ENCODE data around the gene SYTL3.
A peak's percentile ranks its signal among the peaks of the same experiment; 100 is the strongest.

Gene SYTL3

DNA sequence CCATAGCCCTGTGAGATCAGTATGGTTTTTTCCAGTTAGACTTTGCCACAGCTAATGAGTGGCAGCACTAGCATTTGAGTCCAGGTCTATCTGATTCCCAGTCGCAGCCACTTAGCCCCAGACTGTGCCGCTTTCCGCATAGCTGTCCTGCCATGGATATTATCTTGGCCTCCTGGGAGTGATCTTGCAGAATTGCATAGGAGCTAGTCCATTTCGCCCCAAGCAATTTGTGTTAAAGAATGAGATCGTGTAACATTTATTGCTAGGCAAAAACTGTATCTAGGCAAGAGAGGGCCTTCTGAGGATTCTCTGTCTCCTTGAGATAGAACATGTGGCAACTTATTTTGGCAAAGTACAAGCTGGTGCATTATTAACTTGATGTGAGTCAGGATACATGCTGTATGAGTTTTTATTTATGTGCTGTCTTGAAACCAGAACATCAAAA, 95.2 kb downstream of the SYTL3 start:
- DNase-seq (no peak), ATAC-seq (replicated peaks) (no peak)
- peaks cover 7 to 25% of the 10 kb centered on the region in 2 donors for H3K36me3 Mint-ChIP-seq
- no peaks in the 10 kb centered on the region for H3K27me3 Mint-ChIP-seq
- no peak overlapping the region for H3K27ac Mint-ChIP-seq
- H3K9me3 Mint-ChIP-seq = no peaks in the 10 kb centered on the region
- H3K4me3 Mint-ChIP-seq = no peak overlapping the region
- H3K4me1 Mint-ChIP-seq = no peaks in the 10 kb centered on the region

- peaks cover 11 to 16% of the 10 kb centered on the region in 2 donors for H3K4me1 Mint-ChIP-seq
- H3K9me3 Mint-ChIP-seq = no peaks in the 10 kb centered on the region
- H3K27ac Mint-ChIP-seq = no peak overlapping the region
- no peak for ATAC-seq (replicated peaks)
- no peak overlapping the region for H3K4me3 Mint-ChIP-seq
- H3K36me3 Mint-ChIP-seq = peaks cover 3 to 27% of the 10 kb centered on the region in 2 donors
- no peaks in the 10 kb centered on the region for H3K27me3 Mint-ChIP-seq
- no peak for DNase-seq
Measured at GRCh38 chr6:158751224-158751623, 101.4 kb downstream of the SYTL3 start.

DNA sequence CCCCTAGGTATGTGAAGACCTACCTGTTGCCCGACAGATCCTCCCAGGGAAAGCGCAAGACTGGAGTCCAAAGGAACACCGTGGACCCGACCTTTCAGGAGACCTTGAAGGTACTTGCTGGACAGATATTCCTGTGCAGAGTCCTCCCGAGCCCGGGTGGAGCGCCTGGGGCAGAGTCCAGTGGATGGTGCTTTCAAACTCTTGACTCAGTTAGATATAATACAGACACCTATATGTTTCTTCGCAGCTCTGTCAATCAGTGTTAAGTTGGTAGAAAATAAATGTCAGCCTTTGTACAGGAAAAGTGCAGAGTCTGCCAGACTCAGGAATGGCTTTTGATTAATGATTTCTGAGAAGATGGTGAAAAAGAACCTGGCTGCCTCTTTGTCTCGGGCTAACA, 102.1 kb downstream of the SYTL3 start:
- Mint-ChIP-seq H3K27ac (no peak overlapping the region), H3K4me3 (no peak overlapping the region), H3K27me3 (no peaks in the 10 kb centered on the region), H3K36me3 (peaks cover 3 to 27% of the 10 kb centered on the region in 2 donors), H3K4me1 (peaks cover 11 to 16% of the 10 kb centered on the region in 2 donors), H3K9me3 (no peaks in the 10 kb centered on the region)
- no peak for DNase-seq
- ATAC-seq (replicated peaks) = no peak

DNA sequence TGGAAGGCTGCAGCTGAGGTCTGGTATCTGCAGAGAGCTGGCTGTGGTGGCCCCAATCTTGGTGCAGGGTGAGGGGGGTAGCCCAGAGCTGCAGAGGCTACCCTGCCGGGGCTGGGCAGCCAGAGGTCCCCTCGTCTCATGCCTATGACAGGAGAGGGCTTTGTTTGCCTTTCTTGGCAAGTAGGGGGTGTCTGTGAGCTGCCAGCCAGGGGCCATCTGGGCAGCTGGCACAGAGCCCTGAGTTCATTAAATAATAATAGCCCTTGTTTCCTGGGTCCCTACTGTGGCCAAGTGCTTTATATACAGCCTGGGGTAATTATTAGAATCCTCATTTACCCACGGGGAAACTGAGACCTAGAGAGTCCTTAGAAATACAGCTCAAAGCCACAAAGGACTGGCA, 102.8 kb downstream of the SYTL3 start:
- no peaks in the 10 kb centered on the region for H3K9me3 Mint-ChIP-seq
- ATAC-seq (replicated peaks) = peak; percentile 56 to 58
- H3K27ac Mint-ChIP-seq = no peak overlapping the region

GRCh38 chr6:158753811-158754210, 104.0 kb downstream of the SYTL3 start:
- DNase-seq (no peak), ATAC-seq (replicated peaks) (no peak)
- Mint-ChIP-seq H3K4me1 (peaks cover 11 to 16% of the 10 kb centered on the region in 2 donors), H3K4me3 (no peak overlapping the region), H3K27ac (no peak overlapping the region), H3K27me3 (no peaks in the 10 kb centered on the region), H3K9me3 (no peaks in the 10 kb centered on the region), H3K36me3 (peaks cover 3 to 30% of the 10 kb centered on the region in 2 donors)

More for the DNA sequence above, 102.8 kb downstream of the SYTL3 start:
- H3K4me3 Mint-ChIP-seq = peak overlapping the region; percentile 8 to 25
- DNase-seq = no peak
- no peaks in the 10 kb centered on the region for H3K27me3 Mint-ChIP-seq
- H3K36me3 Mint-ChIP-seq = peaks cover 3 to 28% of the 10 kb centered on the region in 2 donors
- peaks cover 11 to 16% of the 10 kb centered on the region in 2 donors for H3K4me1 Mint-ChIP-seq

GRCh38 chr6:158754738-158755137, 104.9 kb downstream of the SYTL3 start:
- Mint-ChIP-seq H3K27ac (no peak overlapping the region), H3K4me3 (no peak overlapping the region), H3K36me3 (peaks cover 3 to 30% of the 10 kb centered on the region in 2 donors), H3K27me3 (no peaks in the 10 kb centered on the region), H3K9me3 (no peaks in the 10 kb centered on the region), H3K4me1 (peaks cover 11 to 16% of the 10 kb centered on the region in 2 donors)
- ATAC-seq (replicated peaks) (no peak), DNase-seq (no peak)

DNA sequence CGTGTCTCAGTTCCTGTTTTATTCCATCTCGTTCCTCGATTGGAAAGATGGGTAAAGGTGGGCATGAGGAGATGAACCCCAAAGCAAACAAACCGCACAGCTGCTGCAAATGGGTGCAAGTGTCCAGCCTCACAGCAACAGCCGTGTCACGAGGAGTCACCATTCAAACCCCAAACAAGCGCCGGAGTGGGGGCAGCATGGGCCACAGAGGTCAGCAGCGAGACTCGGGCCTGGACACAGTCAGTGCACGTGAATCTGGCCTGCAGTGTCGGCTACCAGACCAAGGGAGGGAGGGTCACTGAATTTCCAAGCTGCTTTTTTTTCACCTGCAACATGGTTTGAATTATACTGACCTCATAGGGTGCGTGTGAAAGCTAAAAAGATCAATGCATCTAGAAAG, 105.8 kb downstream of the SYTL3 start:
- H3K27me3 Mint-ChIP-seq = no peaks in the 10 kb centered on the region
- H3K4me3 Mint-ChIP-seq = no peak overlapping the region
- peak overlapping the region; percentile 63 for H3K27ac Mint-ChIP-seq
- peaks cover 0 to 26% of the 10 kb centered on the region in 2 donors for H3K36me3 Mint-ChIP-seq
- H3K9me3 Mint-ChIP-seq = no peaks in the 10 kb centered on the region
- H3K4me1 Mint-ChIP-seq = peaks cover 11 to 16% of the 10 kb centered on the region in 2 donors
- ATAC-seq (replicated peaks) (no peak), DNase-seq (no peak)

DNA sequence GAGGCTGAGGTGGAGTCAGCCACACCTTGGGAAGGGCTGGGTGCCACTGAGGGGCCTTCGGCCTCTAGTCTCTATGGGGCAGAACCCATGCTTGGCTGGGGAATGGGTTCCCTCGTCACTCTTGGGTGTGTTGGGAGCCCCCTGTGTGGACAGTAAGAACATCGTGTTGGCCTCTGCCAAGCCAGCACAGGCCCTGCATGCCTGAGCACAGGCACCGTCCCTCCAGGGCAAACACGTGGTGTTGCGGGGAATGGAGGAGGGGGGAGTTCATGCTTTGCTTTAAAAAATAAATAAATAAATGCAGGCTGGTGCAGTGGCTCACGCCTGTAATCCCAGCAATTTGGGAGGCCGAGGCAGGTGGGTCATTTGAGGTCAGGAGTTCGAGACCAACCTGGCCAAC, 106.3 kb downstream of the SYTL3 start:
- peaks cover 0 to 26% of the 10 kb centered on the region in 2 donors for H3K36me3 Mint-ChIP-seq
- H3K4me3 Mint-ChIP-seq = no peak overlapping the region
- no peaks in the 10 kb centered on the region for H3K27me3 Mint-ChIP-seq
- H3K27ac Mint-ChIP-seq = no peak overlapping the region
- ATAC-seq (replicated peaks) = no peak
- H3K4me1 Mint-ChIP-seq = peaks cover 11 to 16% of the 10 kb centered on the region in 2 donors
- H3K9me3 Mint-ChIP-seq = no peaks in the 10 kb centered on the region
- no peak for DNase-seq

DNA sequence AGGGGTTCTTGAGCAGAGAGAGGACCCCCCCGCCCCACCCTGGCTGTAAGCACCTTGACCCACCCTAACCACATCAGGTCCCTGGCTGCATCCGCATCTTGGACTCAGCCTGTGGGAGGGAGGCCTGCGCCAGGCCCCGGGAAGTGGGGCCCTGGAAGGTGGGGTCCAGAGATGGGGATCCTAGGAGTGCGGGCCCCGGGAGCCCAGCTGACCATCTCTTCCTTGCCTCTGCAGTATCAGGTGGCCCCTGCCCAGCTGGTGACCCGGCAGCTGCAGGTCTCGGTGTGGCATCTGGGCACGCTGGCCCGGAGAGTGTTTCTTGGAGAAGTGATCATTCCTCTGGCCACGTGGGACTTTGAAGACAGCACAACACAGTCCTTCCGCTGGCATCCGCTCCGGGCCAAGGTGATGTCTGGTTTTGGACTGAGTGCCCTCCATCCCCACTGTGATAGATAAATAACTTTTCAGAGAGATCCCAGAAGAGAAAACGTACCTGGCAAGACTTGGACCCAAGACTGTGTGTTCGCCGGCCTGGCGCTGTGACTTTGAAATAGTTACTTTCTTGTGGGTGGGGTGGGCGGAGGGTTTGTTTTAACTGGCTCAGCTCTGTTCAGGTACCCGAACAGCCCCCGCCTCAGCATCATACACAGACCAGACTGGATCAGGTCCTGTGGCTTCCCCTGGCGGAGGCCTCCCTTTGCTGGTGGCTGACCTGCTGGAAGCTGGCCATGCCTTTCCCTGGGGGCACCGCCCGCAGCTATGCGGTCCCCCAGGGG, 107.3 kb downstream of the SYTL3 start:
- no peak overlapping the region for H3K4me3 Mint-ChIP-seq
- peaks cover 16 to 17% of the 10 kb centered on the region in 2 donors for H3K4me1 Mint-ChIP-seq

GRCh38 chr6:158757753-158758090, 107.9 kb downstream of the SYTL3 start:
- Mint-ChIP-seq H3K27me3 (no peaks in the 10 kb centered on the region), H3K36me3 (peaks cover 4 to 35% of the 10 kb centered on the region in 2 donors), H3K4me3 (no peak overlapping the region), H3K4me1 (peaks cover 10 to 14% of the 10 kb centered on the region in 2 donors), H3K27ac (no peak overlapping the region), H3K9me3 (no peaks in the 10 kb centered on the region)
- ATAC-seq (replicated peaks) = no peak
- no peak for DNase-seq

More for the DNA sequence above, 107.3 kb downstream of the SYTL3 start:
- ATAC-seq (replicated peaks) (no peak), DNase-seq (no peak)
- Mint-ChIP-seq H3K27ac (no peak overlapping the region), H3K9me3 (no peaks in the 10 kb centered on the region), H3K36me3 (peaks cover 0 to 29% of the 10 kb centered on the region in 2 donors), H3K27me3 (no peaks in the 10 kb centered on the region)

DNA sequence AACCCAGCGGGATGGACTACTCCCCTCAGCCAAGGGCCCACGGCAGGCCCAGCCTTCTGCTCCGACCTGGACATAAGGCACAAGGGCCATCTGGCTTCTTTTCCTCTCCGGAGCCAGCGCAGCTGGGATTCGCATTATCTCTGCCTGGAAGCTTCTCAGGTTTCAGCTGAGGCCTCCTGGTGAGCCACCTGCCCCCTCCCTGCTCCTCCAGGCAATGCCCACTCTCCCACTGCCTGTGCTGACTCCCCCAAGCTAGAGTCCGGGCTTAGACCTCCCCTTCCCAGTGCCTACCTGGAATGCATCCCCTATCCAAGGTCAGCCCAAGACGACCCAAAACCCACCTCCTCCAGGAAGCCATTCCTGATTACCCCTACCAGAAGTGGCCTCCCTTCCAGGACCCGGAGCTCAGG, 108.6 kb downstream of the SYTL3 start:
- peaks cover 7 to 16% of the 10 kb centered on the region in 2 donors for H3K4me1 Mint-ChIP-seq
- H3K27me3 Mint-ChIP-seq = no peaks in the 10 kb centered on the region
- DNase-seq = no peak
- peaks cover 5 to 38% of the 10 kb centered on the region in 2 donors for H3K36me3 Mint-ChIP-seq
- no peak overlapping the region for H3K4me3 Mint-ChIP-seq
- ATAC-seq (replicated peaks) = no peak
- no peak overlapping the region for H3K27ac Mint-ChIP-seq
- H3K9me3 Mint-ChIP-seq = no peaks in the 10 kb centered on the region

GRCh38 chr6:158758941-158759479, 109.2 kb downstream of the SYTL3 start:
- Mint-ChIP-seq H3K4me1 (peaks cover 7 to 18% of the 10 kb centered on the region in 2 donors), H3K4me3 (no peak overlapping the region), H3K36me3 (peaks cover 5 to 41% of the 10 kb centered on the region in 2 donors), H3K27me3 (no peaks in the 10 kb centered on the region), H3K9me3 (no peaks in the 10 kb centered on the region), H3K27ac (peak overlapping the region; percentile 70)
- DNase-seq (no peak), ATAC-seq (replicated peaks) (peak in 1 of 2 donors; percentile 25)

- ATAC-seq (replicated peaks) (no peak), DNase-seq (no peak)
- Mint-ChIP-seq H3K27ac (peak overlapping the region; percentile 86), H3K4me3 (no peak overlapping the region), H3K36me3 (peaks cover 11 to 41% of the 10 kb centered on the region in 2 donors), H3K27me3 (no peaks in the 10 kb centered on the region), H3K9me3 (no peaks in the 10 kb centered on the region), H3K4me1 (peaks cover 5 to 14% of the 10 kb centered on the region in 2 donors)
Measured at GRCh38 chr6:158759966-158760617, 110.2 kb downstream of the SYTL3 start.

- no peaks in the 10 kb centered on the region for H3K9me3 Mint-ChIP-seq
- H3K27ac Mint-ChIP-seq = peak overlapping the region; percentile 75
- H3K36me3 Mint-ChIP-seq = peaks cover 16 to 42% of the 10 kb centered on the region in 2 donors
- no peaks in the 10 kb centered on the region for H3K27me3 Mint-ChIP-seq
- no peak for DNase-seq
- H3K4me3 Mint-ChIP-seq = no peak overlapping the region
- no peak for ATAC-seq (replicated peaks)
- peaks cover 0 to 12% of the 10 kb centered on the region in 2 donors for H3K4me1 Mint-ChIP-seq
Measured at GRCh38 chr6:158760618-158761250, 110.9 kb downstream of the SYTL3 start.
